ENCODE measurements around the gene ULK4.
A peak's percentile ranks its signal among the peaks of the same experiment; 100 is the strongest.

Gene ULK4

GRCh38 chr3:41198950-41199865 is 762.7 kb downstream of the ULK4 start, which contains the start of gene CTNNB1 (continued):
- TF ChIP-seq, protein P1, sequence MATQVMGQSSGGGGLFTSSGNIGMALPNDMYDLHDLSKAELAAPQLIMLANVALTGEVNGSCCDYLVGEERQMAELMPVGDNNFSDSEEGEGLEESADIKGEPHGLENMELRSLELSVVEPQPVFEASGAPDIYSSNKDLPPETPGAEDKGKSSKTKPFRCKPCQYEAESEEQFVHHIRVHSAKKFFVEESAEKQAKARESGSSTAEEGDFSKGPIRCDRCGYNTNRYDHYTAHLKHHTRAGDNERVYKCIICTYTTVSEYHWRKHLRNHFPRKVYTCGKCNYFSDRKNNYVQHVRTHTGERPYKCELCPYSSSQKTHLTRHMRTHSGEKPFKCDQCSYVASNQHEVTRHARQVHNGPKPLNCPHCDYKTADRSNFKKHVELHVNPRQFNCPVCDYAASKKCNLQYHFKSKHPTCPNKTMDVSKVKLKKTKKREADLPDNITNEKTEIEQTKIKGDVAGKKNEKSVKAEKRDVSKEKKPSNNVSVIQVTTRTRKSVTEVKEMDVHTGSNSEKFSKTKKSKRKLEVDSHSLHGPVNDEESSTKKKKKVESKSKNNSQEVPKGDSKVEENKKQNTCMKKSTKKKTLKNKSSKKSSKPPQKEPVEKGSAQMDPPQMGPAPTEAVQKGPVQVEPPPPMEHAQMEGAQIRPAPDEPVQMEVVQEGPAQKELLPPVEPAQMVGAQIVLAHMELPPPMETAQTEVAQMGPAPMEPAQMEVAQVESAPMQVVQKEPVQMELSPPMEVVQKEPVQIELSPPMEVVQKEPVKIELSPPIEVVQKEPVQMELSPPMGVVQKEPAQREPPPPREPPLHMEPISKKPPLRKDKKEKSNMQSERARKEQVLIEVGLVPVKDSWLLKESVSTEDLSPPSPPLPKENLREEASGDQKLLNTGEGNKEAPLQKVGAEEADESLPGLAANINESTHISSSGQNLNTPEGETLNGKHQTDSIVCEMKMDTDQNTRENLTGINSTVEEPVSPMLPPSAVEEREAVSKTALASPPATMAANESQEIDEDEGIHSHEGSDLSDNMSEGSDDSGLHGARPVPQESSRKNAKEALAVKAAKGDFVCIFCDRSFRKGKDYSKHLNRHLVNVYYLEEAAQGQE (tag by site-specific recombination; IDR thresholded peaks at IDR 0.05) = 0 out of 2 replicates have a peak, but pooled peaks have one; percentile 30
- TF ChIP-seq ZNF677 (tag by site-specific recombination; IDR thresholded peaks at IDR 0.05) = no peak
- no peak for TF ChIP-seq ZNF155 (tag by site-specific recombination; IDR thresholded peaks at IDR 0.05)
- no peak for TF ChIP-seq ZNF138 (tag by site-specific recombination; IDR thresholded peaks at IDR 0.05; ENCODE audit: borderline replicate concordance)
- TF ChIP-seq ZNF221 (tag by site-specific recombination; IDR thresholded peaks at IDR 0.05; ENCODE audit: borderline replicate concordance) = no peak
- no peak for TF ChIP-seq ZNF433 (tag by site-specific recombination; IDR thresholded peaks at IDR 0.05; ENCODE audit: low read depth)
- no peak for TF ChIP-seq ZNF114 (tag by site-specific recombination; IDR thresholded peaks at IDR 0.05)
- peak; percentile 67; the same call in 1 of the 2 replicates for TF ChIP-seq ZNF146 (tag by site-specific recombination; IDR thresholded peaks at IDR 0.05)
- TF ChIP-seq ZNF423 (tag by site-specific recombination; IDR thresholded peaks at IDR 0.05) = peak; percentile 68; the same call in 1 of the 2 replicates
- peak; percentile 99 for TF ChIP-seq KLF16 (tag by site-specific recombination; IDR thresholded peaks at IDR 0.05)
- TF ChIP-seq ZNF529 (tag by site-specific recombination; IDR thresholded peaks at IDR 0.05; ENCODE audit: insufficient replicate concordance) = no peak
- TF ChIP-seq PATZ1 (tag by site-specific recombination; IDR thresholded peaks at IDR 0.05) = peak; percentile 88
- TF ChIP-seq MZF1 (tag by site-specific recombination; IDR thresholded peaks at IDR 0.05; ENCODE audit: borderline replicate concordance) = peak; percentile 33; the same call in 1 of the 2 replicates
- no peak for TF ChIP-seq ZNF521 (tag by site-specific recombination; IDR thresholded peaks at IDR 0.05)
- no peak for TF ChIP-seq ZNF292 (tag by site-specific recombination; IDR thresholded peaks at IDR 0.05; ENCODE audit: borderline replicate concordance, low read depth)
- TF ChIP-seq, protein P2, sequence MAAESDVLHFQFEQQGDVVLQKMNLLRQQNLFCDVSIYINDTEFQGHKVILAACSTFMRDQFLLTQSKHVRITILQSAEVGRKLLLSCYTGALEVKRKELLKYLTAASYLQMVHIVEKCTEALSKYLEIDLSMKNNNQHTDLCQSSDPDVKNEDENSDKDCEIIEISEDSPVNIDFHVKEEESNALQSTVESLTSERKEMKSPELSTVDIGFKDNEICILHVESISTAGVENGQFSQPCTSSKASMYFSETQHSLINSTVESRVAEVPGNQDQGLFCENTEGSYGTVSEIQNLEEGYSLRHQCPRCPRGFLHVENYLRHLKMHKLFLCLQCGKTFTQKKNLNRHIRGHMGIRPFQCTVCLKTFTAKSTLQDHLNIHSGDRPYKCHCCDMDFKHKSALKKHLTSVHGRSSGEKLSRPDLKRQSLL (tag by site-specific recombination; IDR thresholded peaks at IDR 0.05) = no peak
- TF ChIP-seq, protein P3, sequence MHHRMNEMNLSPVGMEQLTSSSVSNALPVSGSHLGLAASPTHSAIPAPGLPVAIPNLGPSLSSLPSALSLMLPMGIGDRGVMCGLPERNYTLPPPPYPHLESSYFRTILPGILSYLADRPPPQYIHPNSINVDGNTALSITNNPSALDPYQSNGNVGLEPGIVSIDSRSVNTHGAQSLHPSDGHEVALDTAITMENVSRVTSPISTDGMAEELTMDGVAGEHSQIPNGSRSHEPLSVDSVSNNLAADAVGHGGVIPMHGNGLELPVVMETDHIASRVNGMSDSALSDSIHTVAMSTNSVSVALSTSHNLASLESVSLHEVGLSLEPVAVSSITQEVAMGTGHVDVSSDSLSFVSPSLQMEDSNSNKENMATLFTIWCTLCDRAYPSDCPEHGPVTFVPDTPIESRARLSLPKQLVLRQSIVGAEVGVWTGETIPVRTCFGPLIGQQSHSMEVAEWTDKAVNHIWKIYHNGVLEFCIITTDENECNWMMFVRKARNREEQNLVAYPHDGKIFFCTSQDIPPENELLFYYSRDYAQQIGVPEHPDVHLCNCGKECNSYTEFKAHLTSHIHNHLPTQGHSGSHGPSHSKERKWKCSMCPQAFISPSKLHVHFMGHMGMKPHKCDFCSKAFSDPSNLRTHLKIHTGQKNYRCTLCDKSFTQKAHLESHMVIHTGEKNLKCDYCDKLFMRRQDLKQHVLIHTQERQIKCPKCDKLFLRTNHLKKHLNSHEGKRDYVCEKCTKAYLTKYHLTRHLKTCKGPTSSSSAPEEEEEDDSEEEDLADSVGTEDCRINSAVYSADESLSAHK (tag by site-specific recombination; IDR thresholded peaks at IDR 0.05) = peak; percentile 55
- no peak for TF ChIP-seq ZNF354C (tag by site-specific recombination; IDR thresholded peaks at IDR 0.05; ENCODE audit: borderline replicate concordance, low read depth)
- TF ChIP-seq ZNF133 (tag by site-specific recombination; IDR thresholded peaks at IDR 0.05) = no peak
- peak; percentile 85; the same call in 1 of the 2 replicates for TF ChIP-seq KLF17 (tag by site-specific recombination; IDR thresholded peaks at IDR 0.05)
- peak; percentile 39; the same call in 1 of the 2 replicates for TF ChIP-seq ZNF24 (tag by site-specific recombination; IDR thresholded peaks at IDR 0.05)
- no peak for TF ChIP-seq ZNF148 (tag by site-specific recombination; IDR thresholded peaks at IDR 0.05; ENCODE audit: borderline replicate concordance)
- peak; percentile 60; the same call in 1 of the 2 replicates for TF ChIP-seq ZNF391 (tag by site-specific recombination; IDR thresholded peaks at IDR 0.05; ENCODE audit: borderline replicate concordance, low read depth)
- TF ChIP-seq ZNF654 (tag by site-specific recombination; IDR thresholded peaks at IDR 0.05; ENCODE audit: low read depth) = no peak
- no peak for TF ChIP-seq ZNF239 (tag by site-specific recombination; IDR thresholded peaks at IDR 0.05)
